ENCODE measurements around the gene WNT3.

GRCh38 chr17:46764709-46765401, 53.6 kb downstream of the WNT3 start:
- no peak for TF ChIP-seq ZNF776 (tag by site-specific recombination; IDR thresholded peaks at IDR 0.05; ENCODE audit: borderline replicate concordance)
- no peak for TF ChIP-seq CTCF (tag by site-specific recombination; IDR thresholded peaks at IDR 0.05)
- TF ChIP-seq ZSCAN5A (tag by site-specific recombination; IDR thresholded peaks at IDR 0.05) = no peak
- no peak for TF ChIP-seq ZNF510 (tag by site-specific recombination; IDR thresholded peaks at IDR 0.05; ENCODE audit: insufficient replicate concordance)
- no peak for TF ChIP-seq ZNF354C (tag by site-specific recombination; IDR thresholded peaks at IDR 0.05; ENCODE audit: borderline replicate concordance, low read depth)
- TF ChIP-seq ZNF274 (IDR thresholded peaks at IDR 0.05; ENCODE audit: low read length) = no peak
- TF ChIP-seq ZNF274 (tag by site-specific recombination; IDR thresholded peaks at IDR 0.05; ENCODE audit: borderline replicate concordance) = no peak
- TF ChIP-seq ZNF155 (tag by site-specific recombination; IDR thresholded peaks at IDR 0.05) = no peak
